GM12878 (cell line): ENCODE data around the gene ATP5PB.

Source experiments
- ATF2 ChIP-seq: IDR thresholded peaks from 2 replicates; pipeline ENCODE4 v1.6.1; 2012; ENCODE audit warnings: low read length, inconsistent platforms
- ATF3 ChIP-seq: IDR thresholded peaks from 2 replicates; pipeline ENCODE4 v1.6.1; 2011; ENCODE audit warnings: low read depth, mild to moderate bottlenecking, low read length, moderate library complexity, borderline replicate concordance; ENCODE audit errors: extremely low read depth
- BCL11A ChIP-seq: IDR thresholded peaks from 2 replicates; pipeline ENCODE4 v1.6.1; 2011; ENCODE audit warnings: low read depth, low read length
- CTCF ChIP-seq, 3 experiments: IDR thresholded peaks in 2 of 3; conservative IDR thresholded peaks in 1 of 3; 2 replicates each; pipeline ENCODE4 v1.5.1; 2011; ENCODE audit warnings: low read depth in 3 of 3, low read length in 3 of 3, mild to moderate bottlenecking in 3 of 3, control low read depth in 2 of 3, moderate library complexity in 2 of 3, inconsistent platforms in 1 of 3, mixed read lengths in 1 of 3; ENCODE audit not compliant: control insufficient read depth in 2 of 3, insufficient read depth in 1 of 3; ENCODE audit errors: extremely low read depth in 1 of 3
- EP300 ChIP-seq, 2 experiments: fragments of 150-350 bp in 1 of 2; IDR thresholded peaks; 2 replicates each; pipeline ENCODE4 v1.6.1; 2011 to 2012; ENCODE audit warnings: low read depth in 2 of 2, low read length in 2 of 2, borderline replicate concordance in 1 of 2, improper control_type of control experiment in 1 of 2, inconsistent platforms in 1 of 2; ENCODE audit not compliant: control insufficient read depth in 1 of 2
- POLR2A ChIP-seq: IDR thresholded peaks from 2 replicates; pipeline ENCODE4 v1.6.1; 2011; ENCODE audit warnings: low read depth, mild to moderate bottlenecking, low read length
- POLR2AphosphoS5 ChIP-seq: IDR thresholded peaks from 2 replicates; pipeline ENCODE4 v1.6.1; 2011; ENCODE audit warnings: mild to moderate bottlenecking, low read length, inconsistent platforms
- RCOR1 ChIP-seq: conservative IDR thresholded peaks from 2 replicates; pipeline ENCODE4 v1.6.1; 2012; ENCODE audit warnings: low read depth, low read length, improper control_type of control experiment
- RFX5 ChIP-seq: IDR thresholded peaks from 2 replicates; pipeline ENCODE4 v1.6.1; 2011; ENCODE audit warnings: low read depth, low read length, improper control_type of control experiment
- TAF1 ChIP-seq: IDR thresholded peaks from 2 replicates; pipeline ENCODE4 v1.6.1; 2011; ENCODE audit warnings: mild to moderate bottlenecking, low read depth, low read length, borderline replicate concordance
- ZNF592 ChIP-seq: fragments of 450-650 bp; IDR thresholded peaks from 2 replicates; pipeline ENCODE4 v1.6.1; 2017; ENCODE audit warnings: mild to moderate bottlenecking, moderate library complexity

- no peak for TF ChIP-seq CTCF (IDR thresholded peaks at IDR 0.05 in 2 of 3, conservative IDR thresholded peaks at IDR 0.05 in 1 of 3; ENCODE audit: control insufficient read depth in 2 of 3, extremely low read depth in 1 of 3, insufficient read depth in 1 of 3, low read depth in 3 of 3, low read length in 3 of 3)
- no peak for TF ChIP-seq ATF3
- no peak for TF ChIP-seq POLR2AphosphoS5
- no peak for TF ChIP-seq TAF1
- TF ChIP-seq ATF2, result no peak
- no peak for TF ChIP-seq RFX5
- TF ChIP-seq POLR2A, result peak; percentile 26; the same call in 1 of the 2 replicates
- no peak for TF ChIP-seq RCOR1
- TF ChIP-seq ZNF592, result no peak
- no peak for TF ChIP-seq EP300 (IDR thresholded peaks at IDR 0.05; ENCODE audit: borderline replicate concordance in 1 of 2, control insufficient read depth in 1 of 2, low read depth in 2 of 2, low read length in 2 of 2)
- no peak for TF ChIP-seq BCL11A
Observed at GRCh38 chr1:111448482-111448917, 764 bp upstream of the ATP5PB start.
